OCI-LY7 (cell line): Measurements from ENCODE around the gene NCF2. TPM values are rescaled to one million over a fixed set of nuclear protein-coding genes. Genes with fewer than 3 reads are reported as not detected.

ENCODE experiments used
- BruUV-seq: library from RNA; stranded (reverse); fragments of 400-500 nt; replicated peaks from 2 replicates; lab custom pipeline; 2021; lab: Mats Ljungman, UMichigan
- CTCF ChIA-PET: fragments of 300-600 bp; sonication (Branson Sonifier 250); formaldehyde crosslinking; loops from one replicate; lab custom pipeline; 2022; ENCODE audit warnings: antibody characterized with exemption; ENCODE audit not compliant: unreplicated experiment; lab: Charles Lee
- POLR2A ChIA-PET: fragments of 300-600 bp; sonication (Branson Sonifier 250); formaldehyde crosslinking; loops from one replicate; lab custom pipeline; 2022; ENCODE audit warnings: antibody characterized with exemption; lab: Charles Lee
- DNase-seq: peaks from one replicate; pipeline ENCODE4 v3.0.0-alpha.2; 2015; ENCODE audit warnings: low spot score
- H2AFZ ChIP-seq: fragments of 200-600 bp; sonication (generic), shearing (Covaris generic); 2 replicates; pipeline ENCODE4 v1.6.1; 2014; ENCODE audit warnings: mild to moderate bottlenecking, antibody characterized with exemption, low read length, moderate library complexity
- H3K27ac ChIP-seq: fragments of 200-600 bp; sonication (generic); 2 replicates; pipeline ENCODE4 v1.5.1; 2014; ENCODE audit warnings: mixed run types, low read depth, mild to moderate bottlenecking, moderate library complexity, low read length, inconsistent platforms; ENCODE audit not compliant: poor library complexity, severe bottlenecking
- H3K36me3 ChIP-seq: fragments of 200-600 bp; sonication (generic); 2 replicates; pipeline ENCODE4 v1.6.1; 2014; ENCODE audit warnings: mild to moderate bottlenecking, antibody characterized with exemption, low read length, moderate library complexity, mixed read lengths; ENCODE audit not compliant: insufficient read depth
- H3K4me1 ChIP-seq: fragments of 200-600 bp; sonication (generic); 2 replicates; pipeline ENCODE4 v1.5.1; 2014; ENCODE audit warnings: mild to moderate bottlenecking, low read length; ENCODE audit not compliant: insufficient read depth, poor library complexity, severe bottlenecking
- H3K4me2 ChIP-seq: fragments of 200-600 bp; sonication (generic); 2 replicates; pipeline ENCODE4 v1.6.1; 2014; ENCODE audit warnings: mild to moderate bottlenecking, low read length
- H3K4me3 ChIP-seq: fragments of 200-600 bp; sonication (generic); 2 replicates; pipeline ENCODE4 v1.5.1; 2014; ENCODE audit warnings: mild to moderate bottlenecking, low read depth, low read length; ENCODE audit not compliant: poor library complexity, severe bottlenecking
- H3K79me2 ChIP-seq: fragments of 200-600 bp; sonication (generic); 2 replicates; pipeline ENCODE4 v1.6.1; 2016; ENCODE audit warnings: low read depth, mild to moderate bottlenecking, low read length, moderate library complexity, mixed read lengths; ENCODE audit not compliant: insufficient read depth
- H3K9me2 ChIP-seq: fragments of 200-600 bp; sonication (generic); 2 replicates; pipeline ENCODE4 v1.6.1; 2016; ENCODE audit warnings: mild to moderate bottlenecking, low read length, mixed read lengths; ENCODE audit not compliant: insufficient read depth
- H3K9me3 ChIP-seq: fragments of 200-600 bp; sonication (generic); 2 replicates; pipeline ENCODE4 v1.6.1; 2014; ENCODE audit warnings: mild to moderate bottlenecking, mixed run types, low read length, mixed read lengths
- H4K20me1 ChIP-seq: fragments of 200-600 bp; sonication (generic); 2 replicates; pipeline ENCODE4 v1.6.1; 2014; ENCODE audit warnings: mild to moderate bottlenecking, antibody characterized with exemption, low read length, moderate library complexity, mixed read lengths; ENCODE audit not compliant: insufficient read depth
- CTCF ChIP-seq: fragments of 200-600 bp; sonication (generic); conservative IDR thresholded peaks from 2 replicates; pipeline ENCODE4 v1.5.1; 2014; ENCODE audit warnings: mild to moderate bottlenecking, antibody characterized with exemption, low read length, moderate library complexity, mixed read lengths
- EZH2phosphoT487 ChIP-seq: fragments of 200-600 bp; sonication (generic); IDR thresholded peaks from 2 replicates; pipeline ENCODE4 v1.6.1; 2018; ENCODE audit warnings: low read depth, borderline replicate concordance, mild to moderate bottlenecking, mixed run types, antibody characterized with exemption, low read length, moderate library complexity, mixed read lengths
- intact Hi-C: fragments of 100-400 bp; cut with micrococcal nuclease; formaldehyde crosslinking; loops from one replicate; pipeline ENCODE4 v1.10.0; 2022; ENCODE audit not compliant: unreplicated experiment
- total RNA-seq, 2 experiments: library from RNA; depleted of rRNA in 1 of 2; stranded (reverse); fragments of >200 nt in 1 of 2; shearing (Covaris generic) in 1 of 2; gene quantifications; 2 replicates each; pipeline ENCODE4 v1.2.3, GENCODE V29; 2014 to 2022

Gene NCF2
- total RNA-seq, 2 experiments from 2014 or later, result 4.0 to 17.4 TPM

- Histone ChIP-seq H3K79me2 (peaks cover 21% of the 10 kb centered on the region; the same call in 1 of the 2 replicates), H3K4me3 (no peak overlapping the region), H3K9me2 (no peaks in the 10 kb centered on the region), H3K36me3 (peaks cover 100% of the 10 kb centered on the region), H3K4me2 (no peak overlapping the region), H3K27ac (no peak overlapping the region), H2AFZ (no peak overlapping the region), H3K4me1 (peaks cover 57% of the 10 kb centered on the region), H3K9me3 (no peaks in the 10 kb centered on the region), H4K20me1 (peaks cover 21% of the 10 kb centered on the region; the same call in 1 of the 2 replicates)
- no TSS peak for BruUV-seq
- ChIA-PET CTCF (no interaction called here), POLR2A (interaction anchor here (1.0 kb wide), 1 partner anchor 36 kb away, joined by 3 read pairs; no protein-coding TSS in a partner anchor)
- intact Hi-C loops, result no loop called here
- no peak for TF ChIP-seq CTCF
- no peak for TF ChIP-seq EZH2phosphoT487
- no peak for DNase-seq
Measured at GRCh38 chr1:183546427-183546826, 43.8 kb downstream of the NCF2 start.

GRCh38 chr1:183544598-183545297, 45.5 kb downstream of the NCF2 start:
- DNase-seq, result no peak
- H3K79me2 ChIP-seq, result peaks cover 21% of the 10 kb centered on the region; the same call in 1 of the 2 replicates
- no peaks in the 10 kb centered on the region for H3K9me2 ChIP-seq
- BruUV-seq, result no TSS peak
- no peak for TF ChIP-seq EZH2phosphoT487
- no peak for TF ChIP-seq CTCF
- no peaks in the 10 kb centered on the region for H3K9me3 ChIP-seq
- CTCF ChIA-PET, result no interaction called here
- no peak overlapping the region for H3K27ac ChIP-seq
- H4K20me1 ChIP-seq, result peaks cover 21% of the 10 kb centered on the region; the same call in 1 of the 2 replicates
- no peak overlapping the region for H3K4me3 ChIP-seq
- H3K36me3 ChIP-seq, result peaks cover 100% of the 10 kb centered on the region
- H3K4me1 ChIP-seq, result peaks cover 57% of the 10 kb centered on the region
- POLR2A ChIA-PET, result interaction anchor here (0.7 to 1.2 kb wide), 3 partner anchors 37 to 81 kb away, joined by 3 read pairs; no protein-coding TSS in a partner anchor
- intact Hi-C loops, result no loop called here
- H2AFZ ChIP-seq, result no peak overlapping the region
- no peak overlapping the region for H3K4me2 ChIP-seq
